Vagina (tissue), 2 donors: ENCODE measurements around the gene TMX1. TPM values are rescaled to one million over a fixed set of nuclear protein-coding genes. Genes with fewer than 3 reads are reported as not detected.

Experiments used
- DNase-seq, 2 donors: peaks; one replicate each; pipeline ENCODE4 v3.0.0-alpha.2; 2017; ENCODE audit errors: extremely low spot score in 2 of 2
- H3K27ac ChIP-seq: fragments of 200-600 bp; sonication (generic); one replicate; pipeline ENCODE4 v1.5.1; 2019
- H3K27me3 ChIP-seq: fragments of 200-600 bp; sonication (generic); one replicate; pipeline ENCODE4 v1.5.1; 2019
- H3K36me3 ChIP-seq, 2 donors: fragments of 200-600 bp; sonication (generic); one replicate each; pipeline ENCODE4 v1.5.1; 2017 to 2019
- H3K4me1 ChIP-seq: fragments of 200-600 bp; sonication (generic); one replicate; pipeline ENCODE4 v1.5.1; 2019
- H3K4me3 ChIP-seq, 2 donors: fragments of 200-600 bp; sonication (generic); 1 replicate in 1 of 2; 2 replicates in 1 of 2; pipeline ENCODE4 v1.5.1; 2016 to 2019
- H3K9me3 ChIP-seq: fragments of 200-600 bp; sonication (generic); one replicate; pipeline ENCODE4 v1.5.1; 2019
- POLR2A ChIP-seq, 2 donors: fragments of 450-650 bp; IDR thresholded peaks; one replicate each; pipeline ENCODE4 v1.6.1; 2017; ENCODE audit warnings: antibody characterized with exemption in 2 of 2, mild to moderate bottlenecking in 2 of 2, moderate library complexity in 2 of 2
- POLR2AphosphoS5 ChIP-seq, 2 donors: sonication (generic); formaldehyde crosslinking; IDR thresholded peaks; one replicate each; pipeline ENCODE4 v1.9.0; 2017; ENCODE audit warnings: antibody characterized with exemption in 2 of 2, mild to moderate bottlenecking in 2 of 2, low read depth in 1 of 2; ENCODE audit not compliant: insufficient read depth in 1 of 2
- intact Hi-C: fragments of 100-400 bp; cut with DNase I; formaldehyde crosslinking; loops from one replicate; pipeline ENCODE4 v1.15.1; 2023
- total RNA-seq: library from RNA; depleted of rRNA; stranded (reverse); fragments of >200 nt; gene quantifications from one replicate; pipeline ENCODE4 v1.2.3, GENCODE V29; 2016
- TF ChIP-seq, protein P1 (sequence below), 3 experiments: fragments of 450-650 bp in 2 of 3; fragments of 200-600 bp in 1 of 3; sonication (generic) in 1 of 3; IDR thresholded peaks; one replicate each; pipeline ENCODE4 v1.5.1; 2017 to 2019; ENCODE audit warnings: antibody characterized with exemption in 3 of 3, mild to moderate bottlenecking in 2 of 3, moderate library complexity in 2 of 3

TMX1 gene
- total RNA-seq, 1 donor from 2014 or later, result 17.4 TPM

DNA sequence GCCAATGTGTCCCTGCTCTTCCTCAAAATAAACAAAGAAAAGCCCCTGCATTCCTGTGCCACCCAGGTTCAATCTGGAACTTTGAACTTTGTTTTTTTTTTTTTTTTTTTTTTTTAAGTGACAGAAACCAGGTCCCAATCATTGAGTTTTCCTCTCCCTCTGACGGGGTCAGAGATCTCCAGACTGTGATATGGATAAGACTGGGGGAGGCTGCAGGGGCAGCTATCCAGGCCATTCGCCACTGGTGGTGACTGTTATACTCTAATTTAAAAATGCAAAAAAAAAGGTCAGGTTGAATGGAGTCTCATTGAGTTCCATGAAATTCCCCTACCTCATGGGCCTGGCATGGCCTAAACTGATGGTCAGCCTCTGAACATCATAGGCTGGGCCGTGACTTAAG is 57.0 kb downstream of the TMX1 start:
- intact Hi-C loops, result no loop called here

DNA sequence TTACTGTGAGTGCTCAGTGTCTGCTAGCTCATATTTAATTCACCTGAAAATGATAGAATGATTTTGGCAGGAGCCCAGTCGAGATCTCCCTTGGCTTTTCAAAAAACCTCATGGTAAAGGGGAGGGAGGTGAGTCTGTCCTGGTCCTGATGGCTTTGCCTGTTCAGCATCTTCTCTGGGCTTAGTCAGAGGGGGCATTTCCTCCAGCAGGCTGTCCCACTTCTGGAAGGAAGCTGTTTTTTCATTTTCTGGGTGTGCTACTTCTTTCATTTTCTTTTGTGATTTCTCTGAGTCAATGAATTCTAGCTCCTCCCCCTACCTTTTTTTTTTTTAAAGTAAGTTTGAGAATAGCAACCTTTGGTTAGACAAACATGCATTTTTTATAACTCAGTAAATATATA is 58.8 kb downstream of the TMX1 start:
- intact Hi-C loops, result no loop called here
- DNase-seq, result no peak
- no peaks in the 10 kb centered on the region for H3K9me3 ChIP-seq
- no peak overlapping the region for H3K4me3 ChIP-seq
- no peaks in the 10 kb centered on the region for H3K36me3 ChIP-seq
- TF ChIP-seq, protein P1, sequence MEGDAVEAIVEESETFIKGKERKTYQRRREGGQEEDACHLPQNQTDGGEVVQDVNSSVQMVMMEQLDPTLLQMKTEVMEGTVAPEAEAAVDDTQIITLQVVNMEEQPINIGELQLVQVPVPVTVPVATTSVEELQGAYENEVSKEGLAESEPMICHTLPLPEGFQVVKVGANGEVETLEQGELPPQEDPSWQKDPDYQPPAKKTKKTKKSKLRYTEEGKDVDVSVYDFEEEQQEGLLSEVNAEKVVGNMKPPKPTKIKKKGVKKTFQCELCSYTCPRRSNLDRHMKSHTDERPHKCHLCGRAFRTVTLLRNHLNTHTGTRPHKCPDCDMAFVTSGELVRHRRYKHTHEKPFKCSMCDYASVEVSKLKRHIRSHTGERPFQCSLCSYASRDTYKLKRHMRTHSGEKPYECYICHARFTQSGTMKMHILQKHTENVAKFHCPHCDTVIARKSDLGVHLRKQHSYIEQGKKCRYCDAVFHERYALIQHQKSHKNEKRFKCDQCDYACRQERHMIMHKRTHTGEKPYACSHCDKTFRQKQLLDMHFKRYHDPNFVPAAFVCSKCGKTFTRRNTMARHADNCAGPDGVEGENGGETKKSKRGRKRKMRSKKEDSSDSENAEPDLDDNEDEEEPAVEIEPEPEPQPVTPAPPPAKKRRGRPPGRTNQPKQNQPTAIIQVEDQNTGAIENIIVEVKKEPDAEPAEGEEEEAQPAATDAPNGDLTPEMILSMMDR (IDR thresholded peaks at IDR 0.05), result no peak
- TF ChIP-seq POLR2AphosphoS5 (IDR thresholded peaks at IDR 0.05; ENCODE audit: insufficient read depth in 1 of 2, low read depth in 1 of 2), result no peak
- no peak for TF ChIP-seq POLR2A (IDR thresholded peaks at IDR 0.05)
- no peaks in the 10 kb centered on the region for H3K27me3 ChIP-seq
- peaks cover 4% of the 10 kb centered on the region for H3K4me1 ChIP-seq
- no peak overlapping the region for H3K27ac ChIP-seq

More for the DNA sequence above, 57.0 kb downstream of the TMX1 start:
- no peaks in the 10 kb centered on the region for H3K9me3 ChIP-seq
- no peaks in the 10 kb centered on the region for H3K27me3 ChIP-seq
- H3K4me3 ChIP-seq, result no peak overlapping the region
- no peak for DNase-seq
- no peak for TF ChIP-seq POLR2AphosphoS5 (IDR thresholded peaks at IDR 0.05; ENCODE audit: insufficient read depth in 1 of 2, low read depth in 1 of 2)
- no peak for TF ChIP-seq POLR2A (IDR thresholded peaks at IDR 0.05)
- TF ChIP-seq, protein P1 (IDR thresholded peaks at IDR 0.05), result no peak
- peaks cover 20% of the 10 kb centered on the region for H3K4me1 ChIP-seq
- no peaks in the 10 kb centered on the region for H3K36me3 ChIP-seq
- no peak overlapping the region for H3K27ac ChIP-seq

DNA sequence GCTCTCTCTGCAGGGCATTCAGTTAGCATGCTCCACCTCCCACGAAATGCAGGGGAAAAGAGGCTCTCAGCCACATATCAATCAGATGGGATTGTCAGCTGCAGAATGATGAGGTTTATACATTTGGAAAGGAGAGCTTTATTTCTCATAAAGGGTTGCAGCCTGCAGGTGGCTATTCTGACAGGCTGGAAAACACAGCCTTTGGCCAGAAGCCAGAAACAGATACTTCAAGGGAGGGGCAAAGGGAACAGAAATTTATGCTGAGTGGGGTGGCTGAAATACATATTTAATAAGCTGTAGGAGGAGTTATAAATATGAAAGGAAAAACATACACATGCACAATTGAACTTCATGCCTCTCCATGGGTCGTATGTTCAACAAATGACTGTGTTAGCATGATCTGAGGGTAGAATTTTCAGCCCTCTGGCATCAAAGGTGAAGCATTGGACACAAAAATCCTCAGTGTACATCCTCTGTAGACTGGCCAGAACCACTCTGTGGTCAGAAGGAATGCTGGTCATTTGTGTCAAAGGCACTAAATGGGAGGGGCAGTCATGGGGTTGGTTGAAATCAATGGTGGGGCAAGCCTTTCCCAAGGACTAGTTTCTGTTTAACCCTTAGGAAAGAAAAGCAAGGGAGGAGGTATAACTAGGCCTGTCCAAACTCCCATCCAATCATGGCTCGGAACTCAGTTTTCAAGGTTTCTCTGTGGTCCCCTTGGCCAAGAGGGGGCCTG is 62.4 kb downstream of the TMX1 start:
- peaks cover 13% of the 10 kb centered on the region for H3K4me1 ChIP-seq
- H3K27ac ChIP-seq, result no peak overlapping the region
- intact Hi-C loops, result no loop called here
- no peak overlapping the region for H3K4me3 ChIP-seq
- TF ChIP-seq POLR2AphosphoS5 (IDR thresholded peaks at IDR 0.05; ENCODE audit: insufficient read depth in 1 of 2, low read depth in 1 of 2) (no peak), POLR2A (IDR thresholded peaks at IDR 0.05) (no peak)
- TF ChIP-seq, protein P1 (IDR thresholded peaks at IDR 0.05), result no peak
- no peaks in the 10 kb centered on the region for H3K9me3 ChIP-seq
- no peaks in the 10 kb centered on the region for H3K36me3 ChIP-seq
- no peak for DNase-seq
- H3K27me3 ChIP-seq, result no peaks in the 10 kb centered on the region

DNA sequence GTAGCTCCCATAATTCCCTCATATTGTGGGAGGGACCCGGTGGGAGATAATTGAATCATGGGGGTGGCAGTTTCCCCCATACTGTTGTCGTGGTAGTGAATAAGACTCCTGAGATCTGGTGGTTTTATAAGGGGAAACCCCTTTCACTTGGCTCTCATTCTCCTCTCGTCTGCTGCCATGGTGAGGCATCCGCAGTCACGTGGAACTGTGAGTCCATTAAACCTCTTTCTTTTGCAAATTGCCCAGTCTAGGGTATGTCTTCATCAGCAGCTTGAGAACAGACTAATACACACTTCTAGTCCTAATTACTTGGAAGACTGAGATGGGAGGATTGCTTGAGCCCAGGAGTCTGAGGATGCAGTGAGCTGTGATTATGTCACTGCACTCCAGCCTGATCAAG is 64.4 kb downstream of the TMX1 start:
- Histone ChIP-seq H3K4me3 (no peak overlapping the region), H3K4me1 (peaks cover 13% of the 10 kb centered on the region), H3K9me3 (no peaks in the 10 kb centered on the region), H3K27ac (no peak overlapping the region), H3K27me3 (no peaks in the 10 kb centered on the region), H3K36me3 (no peaks in the 10 kb centered on the region)
- TF ChIP-seq, protein P1 (IDR thresholded peaks at IDR 0.05), result no peak
- no peak for TF ChIP-seq POLR2A (IDR thresholded peaks at IDR 0.05)
- TF ChIP-seq POLR2AphosphoS5 (IDR thresholded peaks at IDR 0.05; ENCODE audit: insufficient read depth in 1 of 2, low read depth in 1 of 2), result no peak
- intact Hi-C loops, result no loop called here
- DNase-seq, result no peak

DNA sequence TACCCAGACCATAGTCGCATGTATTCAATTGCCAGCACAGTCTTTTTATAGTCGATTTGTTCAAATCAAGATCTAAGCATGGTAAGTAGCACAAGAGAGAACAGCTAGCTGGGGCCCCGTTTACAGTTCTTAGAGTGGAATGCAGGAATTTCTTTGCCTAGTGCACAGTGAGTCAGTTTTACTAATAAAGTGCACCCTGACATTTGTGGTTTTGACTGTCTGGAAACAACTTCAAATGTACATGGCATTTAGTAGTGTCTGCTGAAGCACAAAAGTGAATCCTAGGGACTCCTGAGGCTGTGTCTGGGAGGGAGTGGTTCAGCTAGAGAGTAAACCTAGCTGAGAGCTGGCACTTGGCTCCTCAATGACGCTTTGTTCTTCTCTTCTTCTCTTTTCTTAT is 64.9 kb downstream of the TMX1 start:
- Histone ChIP-seq H3K27ac (no peak overlapping the region), H3K27me3 (no peaks in the 10 kb centered on the region), H3K4me3 (no peak overlapping the region), H3K9me3 (no peaks in the 10 kb centered on the region), H3K36me3 (no peaks in the 10 kb centered on the region), H3K4me1 (peaks cover 13% of the 10 kb centered on the region)
- intact Hi-C loops, result no loop called here
- DNase-seq, result no peak
- TF ChIP-seq, protein P1 (IDR thresholded peaks at IDR 0.05), result no peak
- TF ChIP-seq POLR2A (IDR thresholded peaks at IDR 0.05) (no peak), POLR2AphosphoS5 (IDR thresholded peaks at IDR 0.05; ENCODE audit: insufficient read depth in 1 of 2, low read depth in 1 of 2) (no peak)
